Amygdala (tissue), 56 donors: ENCODE data around the gene TESK1.

Experiments used
- DNase-seq, 56 donors: peaks; one replicate each; lab custom pipeline; 2025; lab: John Stamatoyannopoulos, UW

Gene TESK1, protein sequence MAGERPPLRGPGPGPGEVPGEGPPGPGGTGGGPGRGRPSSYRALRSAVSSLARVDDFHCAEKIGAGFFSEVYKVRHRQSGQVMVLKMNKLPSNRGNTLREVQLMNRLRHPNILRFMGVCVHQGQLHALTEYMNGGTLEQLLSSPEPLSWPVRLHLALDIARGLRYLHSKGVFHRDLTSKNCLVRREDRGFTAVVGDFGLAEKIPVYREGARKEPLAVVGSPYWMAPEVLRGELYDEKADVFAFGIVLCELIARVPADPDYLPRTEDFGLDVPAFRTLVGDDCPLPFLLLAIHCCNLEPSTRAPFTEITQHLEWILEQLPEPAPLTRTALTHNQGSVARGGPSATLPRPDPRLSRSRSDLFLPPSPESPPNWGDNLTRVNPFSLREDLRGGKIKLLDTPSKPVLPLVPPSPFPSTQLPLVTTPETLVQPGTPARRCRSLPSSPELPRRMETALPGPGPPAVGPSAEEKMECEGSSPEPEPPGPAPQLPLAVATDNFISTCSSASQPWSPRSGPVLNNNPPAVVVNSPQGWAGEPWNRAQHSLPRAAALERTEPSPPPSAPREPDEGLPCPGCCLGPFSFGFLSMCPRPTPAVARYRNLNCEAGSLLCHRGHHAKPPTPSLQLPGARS

DNA sequence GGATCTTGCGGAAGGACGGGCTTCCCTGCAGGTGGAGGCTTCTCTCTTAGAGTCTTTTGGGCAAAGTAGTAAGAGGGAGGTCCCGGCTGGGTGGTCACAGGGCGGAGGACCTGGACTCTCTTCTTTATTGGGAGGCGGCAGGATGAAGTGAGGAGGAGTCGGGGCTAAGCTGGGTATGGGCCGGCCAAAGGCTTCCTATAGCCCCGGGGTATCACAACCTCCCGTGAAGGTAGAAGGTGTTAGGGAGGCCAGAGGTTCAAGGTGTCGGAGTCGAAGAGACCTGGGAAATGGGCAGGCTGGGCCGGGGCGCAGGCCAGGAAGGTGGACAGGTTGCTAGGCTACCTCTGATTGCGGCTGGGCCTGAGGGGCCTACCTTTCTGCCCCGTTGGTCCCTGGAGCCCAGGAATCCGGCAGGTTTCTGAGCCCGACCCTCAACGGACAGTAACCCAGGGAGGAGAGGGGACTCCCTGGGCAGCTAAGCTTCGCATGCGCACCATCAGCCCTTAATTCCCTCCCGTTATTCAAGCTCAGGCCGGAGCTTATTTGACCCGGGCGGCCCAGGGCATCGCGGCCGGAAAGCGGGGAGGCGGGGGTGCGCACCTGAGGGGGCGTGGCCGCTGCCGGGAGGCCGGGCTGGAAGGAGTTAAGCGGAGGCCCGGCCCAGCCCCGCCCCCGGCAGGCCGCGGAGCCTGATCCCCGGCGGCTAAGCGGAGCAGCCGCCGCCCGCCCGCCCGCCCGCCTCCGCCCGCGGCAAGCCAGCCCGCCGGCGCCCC lies at the start of gene TESK1:
TSS of gene TESK1 (plus strand) at position 685 of the 773 bp plus-strand sequence. CDS start 358 bp downstream, outside the sequence.
- DNase-seq, result peak in 43 of 56 donors; percentile 19 to 81 (median 55)

DNA sequence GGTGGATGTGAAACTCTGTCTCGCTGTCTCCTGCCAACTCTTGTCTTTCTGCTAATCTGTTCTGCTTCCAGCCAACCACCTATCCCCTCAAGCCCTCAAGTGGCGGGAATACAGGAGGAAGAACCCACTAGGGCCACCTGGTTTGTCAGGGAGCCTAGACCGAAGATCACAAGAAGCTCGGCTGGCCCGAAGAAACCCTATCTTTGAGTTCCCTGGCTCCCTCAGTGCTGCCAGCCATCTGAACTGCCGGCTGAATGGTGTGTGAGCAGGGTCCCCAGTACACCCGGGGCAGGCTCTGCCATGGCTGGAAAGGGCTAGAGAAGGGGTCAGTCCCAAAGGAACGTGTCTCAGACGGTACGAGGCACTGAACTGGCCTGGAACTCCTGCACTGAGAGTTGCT lies 49.2 kb upstream of the TESK1 start:
- no peak for DNase-seq

DNA sequence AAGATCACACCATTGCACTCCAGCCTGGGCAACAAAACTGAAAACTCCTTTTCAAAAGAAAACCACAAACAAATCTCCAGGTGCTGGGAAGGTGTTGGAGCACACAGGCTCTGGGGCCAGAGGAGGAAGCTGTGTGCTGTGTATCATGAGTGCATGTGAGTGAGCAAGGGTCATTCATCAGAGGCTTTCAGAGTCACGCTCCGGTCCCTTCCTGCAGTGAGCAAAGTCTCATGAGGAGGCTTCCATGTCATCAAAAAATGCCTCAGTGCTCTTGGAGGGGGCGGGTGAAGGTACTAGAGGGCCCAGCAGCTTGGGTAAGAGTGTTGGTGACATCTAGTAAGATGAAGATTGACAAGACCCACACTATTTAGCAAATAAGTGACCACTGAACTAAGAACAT lies 48.3 kb upstream of the TESK1 start:
- no peak for DNase-seq

DNA sequence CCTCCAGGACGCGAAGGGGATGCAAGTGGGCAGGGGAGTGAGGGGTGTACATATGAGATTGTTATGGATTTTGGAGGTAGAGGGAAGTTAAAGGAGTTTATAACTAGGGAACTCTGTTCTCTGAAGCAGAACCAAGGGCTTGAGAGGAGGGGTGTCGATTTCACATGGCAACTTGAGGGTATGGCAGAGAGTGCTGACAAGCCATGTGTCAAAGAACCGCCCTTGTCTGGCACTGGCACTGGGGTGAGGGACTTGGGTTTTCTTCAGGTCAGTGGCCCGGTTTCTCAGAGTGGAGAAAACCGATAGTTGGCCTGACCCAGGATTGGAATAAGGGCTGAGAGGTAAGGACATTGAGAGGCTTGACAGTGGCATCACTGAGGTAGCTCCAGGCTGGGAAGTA lies 47.7 kb upstream of the TESK1 start:
- DNase-seq, result no peak

DNA sequence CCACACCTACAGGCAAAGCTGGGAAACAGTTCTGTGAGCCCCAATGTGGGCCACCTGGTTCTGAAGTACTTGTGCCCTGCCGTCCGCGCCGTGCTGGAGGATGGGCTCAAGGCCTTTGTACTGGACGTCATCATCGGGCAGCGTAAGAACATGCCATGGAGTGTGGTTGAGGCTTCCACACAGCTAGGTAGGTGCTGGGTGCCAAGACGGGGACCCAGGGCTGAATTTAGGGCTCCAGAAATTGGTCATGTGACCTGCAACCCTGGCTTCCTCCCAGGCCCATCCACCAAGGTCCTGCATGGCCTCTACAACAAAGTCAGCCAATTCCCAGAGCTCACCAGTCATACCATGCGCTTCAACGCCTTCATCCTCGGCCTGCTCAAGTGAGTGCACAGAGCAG lies 46.9 kb upstream of the TESK1 start:
- no peak for DNase-seq

DNA sequence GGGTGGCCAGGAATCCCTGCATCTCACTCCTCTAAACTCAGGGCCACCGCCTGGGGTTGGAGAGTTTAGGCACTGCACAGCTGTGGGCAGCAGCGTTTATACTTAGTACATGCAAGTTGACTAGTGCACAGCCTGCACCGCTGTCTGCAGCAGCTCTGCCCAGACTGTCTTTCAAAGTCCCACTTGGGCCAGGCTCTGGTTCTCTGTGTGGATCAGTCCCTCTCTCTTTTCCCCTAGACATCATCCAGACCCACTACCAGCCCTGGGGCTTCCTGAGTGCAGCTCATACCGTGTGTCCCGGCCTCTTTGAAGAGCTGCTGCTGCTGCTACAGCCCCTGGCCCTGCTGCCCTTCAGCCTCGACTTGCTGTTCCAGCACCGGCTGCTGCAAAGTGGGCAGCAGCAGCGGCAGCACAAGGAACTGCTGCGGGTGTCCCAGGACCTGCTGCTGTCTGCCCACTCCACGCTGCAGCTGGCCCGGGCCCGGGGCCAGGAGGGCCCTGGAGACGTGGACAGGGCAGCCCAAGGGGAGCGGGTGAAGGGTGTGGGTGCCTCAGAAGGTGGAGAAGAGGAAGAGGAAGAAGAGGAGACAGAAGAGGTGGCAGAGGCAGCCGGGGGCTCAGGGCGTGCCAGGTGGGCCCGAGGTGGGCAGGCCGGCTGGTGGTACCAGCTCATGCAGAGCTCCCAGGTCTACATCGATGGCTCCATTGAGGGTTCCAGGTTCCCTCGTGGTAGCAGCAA lies 45.1 kb upstream of the TESK1 start:
- no peak for DNase-seq

DNA sequence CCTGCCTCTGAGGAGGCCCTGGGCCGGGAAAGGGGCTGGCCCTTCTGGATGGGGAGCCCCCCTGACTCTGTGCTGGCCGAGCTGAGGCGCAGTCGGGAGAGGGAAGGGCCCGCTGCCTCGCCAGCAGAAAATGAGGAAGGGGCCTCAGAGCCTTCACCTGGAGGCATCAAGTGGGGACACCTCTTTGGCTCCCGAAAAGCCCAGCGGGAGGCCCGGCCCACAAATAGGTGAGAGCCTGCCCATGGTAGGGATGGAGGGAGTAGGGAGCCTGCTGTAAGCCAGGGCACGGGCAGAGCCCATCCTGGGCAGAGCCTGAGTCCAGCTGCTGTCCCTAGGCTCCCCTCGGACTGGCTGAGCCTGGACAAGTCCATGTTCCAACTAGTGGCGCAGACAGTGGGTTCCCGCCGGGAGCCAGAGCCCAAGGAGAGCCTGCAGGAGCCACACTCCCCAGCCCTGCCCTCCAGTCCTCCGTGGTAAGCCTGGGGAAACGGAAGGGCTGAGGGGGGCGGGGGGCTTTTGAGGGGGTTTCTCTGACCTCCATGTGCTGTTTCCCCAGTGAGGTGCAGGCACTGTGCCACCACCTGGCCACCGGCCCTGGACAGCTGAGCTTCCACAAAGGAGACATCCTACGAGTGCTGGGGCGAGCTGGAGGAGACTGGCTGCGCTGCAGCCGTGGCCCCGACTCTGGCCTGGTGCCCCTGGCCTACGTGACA lies 44.3 kb upstream of the TESK1 start:
- DNase-seq, result peak in 2 of 56 donors; percentile 18 to 41

DNA sequence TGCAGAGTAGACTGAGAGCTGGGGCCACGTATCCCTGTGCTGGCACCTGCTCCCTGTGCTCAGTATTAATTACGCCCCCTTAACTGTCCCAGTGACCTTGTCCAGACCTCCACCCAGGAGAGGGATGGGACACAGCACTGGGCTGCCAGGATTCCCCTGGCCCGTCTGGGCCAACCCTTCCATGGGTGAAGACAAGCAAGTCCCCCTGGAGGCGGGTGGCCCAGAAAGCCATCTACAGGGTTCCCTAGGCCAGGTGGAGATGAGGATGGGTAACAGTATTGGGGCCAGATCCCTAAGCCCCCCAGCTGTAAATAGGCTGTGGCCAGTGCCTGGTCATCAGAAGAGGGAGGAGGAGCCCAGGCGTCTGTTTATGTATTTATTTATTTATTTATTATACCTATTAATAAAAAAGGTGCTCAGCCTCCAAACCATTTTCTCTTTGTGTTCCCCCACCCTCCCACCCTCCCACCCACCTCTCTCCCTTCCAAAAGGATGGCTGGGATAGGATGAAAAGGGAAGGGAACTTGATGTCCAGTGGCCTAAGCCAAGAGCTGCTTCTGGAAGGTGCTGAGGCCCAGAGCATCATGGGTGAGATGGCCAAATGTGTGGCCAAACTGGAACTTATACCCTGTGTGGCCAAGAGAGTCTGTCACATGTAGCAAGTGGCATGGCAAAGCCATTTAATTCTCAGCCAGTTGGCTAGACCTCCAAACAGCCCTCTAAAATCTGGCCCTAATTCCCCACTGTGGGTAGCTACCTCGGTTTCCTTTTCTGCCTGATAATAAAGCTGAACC lies 43.4 kb upstream of the TESK1 start:
- no peak for DNase-seq

DNA sequence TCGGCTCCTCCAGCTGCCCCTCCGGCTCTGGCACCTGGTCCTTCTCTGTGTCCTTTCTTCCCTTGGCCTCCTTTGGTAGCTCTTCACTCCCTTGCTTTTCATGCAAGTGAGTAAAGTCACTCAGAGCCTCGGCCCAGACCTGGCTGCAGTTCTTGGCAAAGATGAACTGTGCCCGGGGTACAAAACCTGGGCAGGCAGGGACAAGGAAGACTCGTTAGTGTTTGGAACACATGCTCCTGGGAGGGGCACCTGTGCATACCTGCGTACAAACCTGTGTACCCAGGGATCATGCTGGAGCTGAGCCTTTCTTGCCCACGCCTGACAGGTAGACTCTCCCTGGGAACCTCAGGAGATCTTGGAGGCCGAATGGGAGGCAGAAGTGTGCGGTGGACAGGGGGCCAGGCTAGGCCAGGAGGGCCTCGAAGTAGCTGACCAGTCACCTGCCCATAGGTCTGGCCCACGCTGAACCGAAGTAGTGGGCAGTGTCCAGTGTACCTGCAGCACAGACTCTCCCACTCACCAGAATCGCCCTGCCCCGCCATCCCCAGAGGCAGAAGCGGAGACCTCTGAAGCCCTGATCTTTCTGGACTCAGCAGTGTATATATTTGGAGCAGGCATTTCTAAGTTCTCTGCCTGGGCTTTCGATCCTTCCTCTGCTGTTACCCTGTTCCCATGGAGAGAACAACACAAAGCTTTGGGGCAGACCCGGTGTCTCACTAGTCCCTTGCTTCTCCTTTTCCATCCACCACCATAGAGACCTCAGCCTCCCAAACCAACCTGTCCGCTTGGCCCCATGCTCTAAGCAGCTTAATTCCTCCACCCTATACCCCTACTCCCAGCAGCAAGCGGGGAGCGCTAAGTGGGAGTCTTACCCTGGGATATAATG lies 41.9 kb upstream of the TESK1 start:
- DNase-seq, result no peak

DNA sequence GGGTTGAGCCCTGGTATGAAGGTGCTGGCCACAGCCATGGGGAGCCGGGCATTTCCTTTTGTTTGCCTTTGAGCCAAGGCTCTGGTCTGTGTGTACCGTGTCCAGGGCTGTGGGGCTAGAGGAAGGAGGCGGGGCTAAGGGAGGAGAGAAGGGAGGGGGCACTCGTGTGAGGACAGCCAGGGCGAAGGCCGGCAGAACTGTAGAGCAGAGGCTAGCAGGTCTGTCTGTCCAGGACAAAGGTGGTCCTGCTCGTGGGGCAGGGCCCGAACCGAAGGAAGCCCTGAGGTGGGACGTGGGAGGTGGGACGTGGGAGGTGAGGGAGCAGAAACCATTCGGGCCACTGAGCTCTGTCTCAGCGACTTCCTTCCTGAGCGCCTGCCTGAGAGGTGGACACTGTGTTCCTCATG lies 41.3 kb upstream of the TESK1 start:
- DNase-seq, result peak in 4 of 56 donors; percentile 16 to 29 (median 22)

DNA sequence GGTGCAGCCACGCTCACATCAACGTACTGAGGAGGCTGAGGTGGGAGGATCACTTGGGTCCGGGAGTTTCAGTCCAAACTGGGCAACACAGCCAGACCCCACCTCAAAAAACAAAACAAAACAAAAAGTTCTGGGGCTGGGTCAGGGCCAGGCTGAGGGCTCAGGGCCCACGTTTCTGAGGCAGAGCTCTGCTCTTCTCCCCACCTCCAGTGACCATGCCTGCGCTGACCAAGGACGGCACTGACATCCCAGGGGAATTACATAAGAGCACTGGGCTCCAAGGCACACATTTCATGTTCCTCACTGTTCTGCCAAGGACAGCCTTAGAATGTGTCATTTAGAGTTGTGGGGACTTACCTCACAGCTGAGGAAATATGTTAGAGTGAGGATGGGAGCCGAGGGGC lies 40.4 kb upstream of the TESK1 start:
- no peak for DNase-seq

DNA sequence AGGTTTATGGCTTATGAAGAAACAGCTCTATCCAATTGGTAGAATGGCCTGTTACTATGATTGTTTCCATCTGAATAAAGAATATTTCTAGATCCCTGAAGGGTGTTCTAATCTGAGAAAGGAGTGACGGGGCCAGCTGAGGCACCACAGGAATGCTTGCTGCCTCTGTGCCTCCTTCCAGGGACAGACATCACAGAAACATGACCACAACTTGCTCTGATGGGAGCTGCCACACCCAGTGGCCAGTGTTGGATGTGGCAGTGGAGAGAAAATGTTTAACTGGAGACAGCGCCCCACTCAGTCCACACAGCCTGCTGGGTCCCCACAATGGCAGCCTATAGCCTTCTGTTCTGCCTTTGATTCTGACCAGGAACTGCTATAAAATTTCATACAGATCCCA lies 38.6 kb upstream of the TESK1 start:
- no peak for DNase-seq

DNA sequence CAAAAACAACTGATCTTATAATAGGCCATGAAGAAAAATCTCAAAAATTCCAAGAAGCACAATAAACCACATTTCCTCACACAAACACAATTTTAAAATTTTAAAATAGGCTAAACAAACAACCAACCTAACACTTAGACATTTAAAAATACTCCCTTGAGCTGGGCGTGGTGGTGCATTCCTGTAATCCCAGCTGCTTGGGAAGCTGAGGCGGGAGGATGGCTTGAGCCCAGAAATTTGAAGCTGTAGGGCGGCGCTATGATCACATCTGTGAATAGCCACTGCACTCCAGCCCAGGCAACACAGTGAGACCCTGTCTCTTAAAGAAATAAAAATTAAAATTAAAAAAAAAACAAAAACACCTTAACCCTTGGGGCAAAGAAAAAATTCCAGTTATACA lies 36.9 kb upstream of the TESK1 start:
- DNase-seq, result no peak

DNA sequence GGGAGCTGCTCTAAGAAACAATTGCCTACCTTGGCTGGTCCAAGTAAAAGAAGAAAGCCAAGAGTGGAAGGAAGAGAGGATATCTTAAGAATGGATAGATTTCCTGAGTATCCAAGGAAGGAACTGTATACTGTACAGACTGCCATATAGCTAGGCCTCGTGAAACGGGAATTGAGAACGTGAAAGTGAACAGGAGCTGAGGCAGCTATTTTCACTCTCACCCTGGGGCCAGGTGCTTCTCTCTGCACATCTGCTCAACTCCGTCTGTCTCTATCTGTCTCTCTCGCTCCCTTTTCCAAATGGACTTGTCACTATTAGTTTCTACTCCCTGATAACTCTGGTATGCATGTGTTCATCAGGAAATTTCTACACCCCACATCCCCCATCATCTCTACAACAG lies 35.9 kb upstream of the TESK1 start:
- no peak for DNase-seq

DNA sequence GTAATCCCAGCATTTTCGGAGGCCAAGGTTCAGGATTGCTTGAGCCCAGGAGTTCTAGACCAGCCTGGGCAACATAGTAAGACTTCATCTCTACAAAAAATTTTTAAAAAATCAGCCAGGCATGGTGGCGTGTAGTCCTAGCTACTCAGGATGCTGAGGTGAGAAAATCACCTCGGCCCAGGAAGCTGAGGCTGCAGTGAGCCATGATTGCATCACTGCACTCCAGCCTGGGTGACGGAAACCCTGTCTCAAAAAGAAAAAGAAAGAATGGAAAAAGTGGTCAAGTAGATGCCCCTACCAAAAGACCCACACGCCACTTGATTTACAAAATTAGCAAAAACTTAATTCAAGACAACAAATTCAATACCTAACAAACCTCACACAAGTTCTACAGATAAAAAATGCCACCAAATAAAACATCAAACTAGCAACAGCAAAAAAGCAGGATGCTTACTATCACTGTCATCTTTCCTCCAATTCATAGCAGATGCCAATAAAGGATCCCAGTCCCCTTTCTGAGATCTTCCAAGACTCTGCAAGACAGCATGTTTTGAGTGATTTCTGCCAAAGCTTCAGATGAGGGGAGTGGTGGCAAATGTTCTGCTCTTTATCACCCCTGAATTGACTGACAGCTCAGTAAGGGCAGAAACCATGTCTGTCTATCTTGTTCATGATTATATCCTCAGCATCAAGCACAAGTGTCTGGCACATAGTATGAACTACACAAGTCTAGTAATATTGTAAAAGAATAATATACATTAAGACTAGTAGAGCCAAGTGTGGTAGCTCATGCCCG lies 34.2 kb upstream of the TESK1 start:
- DNase-seq, result no peak

DNA sequence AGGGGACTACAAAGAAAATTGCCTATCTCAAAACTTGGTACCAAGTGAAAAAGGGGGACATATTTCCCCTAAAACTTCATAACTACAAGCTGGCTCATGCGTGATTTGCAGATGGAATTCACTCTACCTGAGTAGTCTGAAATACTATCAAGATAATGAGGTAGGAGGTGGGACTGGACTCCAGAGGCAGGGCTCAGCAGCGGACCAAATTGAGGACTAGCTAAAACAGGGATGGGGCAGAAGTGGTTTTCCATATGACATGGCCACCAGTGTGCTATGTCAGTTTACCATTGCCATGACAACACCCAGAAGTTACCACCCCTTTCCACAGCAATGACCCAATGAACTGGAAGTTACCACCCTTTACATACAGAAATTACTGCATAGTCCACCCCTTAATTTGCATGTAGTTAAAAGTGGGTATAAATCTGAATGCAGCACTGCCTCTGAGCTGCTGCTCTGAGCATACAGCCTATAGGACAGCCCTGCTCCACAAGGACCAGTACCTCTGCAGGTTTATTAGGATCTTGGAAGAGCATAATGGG lies 30.4 kb upstream of the TESK1 start:
- no peak for DNase-seq

DNA sequence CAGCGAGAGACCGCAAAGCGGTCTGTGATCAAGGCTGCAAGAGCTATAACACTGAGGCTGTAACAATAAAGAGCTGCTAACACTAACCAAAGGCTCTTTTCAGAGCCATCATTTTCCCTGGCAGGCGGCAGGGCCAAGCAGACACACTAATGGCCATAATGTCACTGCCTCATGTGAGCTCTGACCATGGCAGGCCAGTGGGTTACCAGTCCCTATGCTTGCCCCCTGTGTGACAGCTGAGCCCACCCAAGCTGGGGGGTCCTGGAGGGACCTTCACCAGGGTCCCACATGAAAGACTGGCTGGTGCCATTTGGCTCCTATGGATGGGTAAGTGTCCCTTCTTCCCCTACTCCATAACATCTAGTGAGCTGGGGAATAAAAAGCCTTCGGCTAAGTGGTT lies 29.6 kb upstream of the TESK1 start:
- no peak for DNase-seq
